Ovary (tissue), 9 donors: Measurements from ENCODE around the gene PPP2R5C. TPM values are rescaled to one million over a fixed set of nuclear protein-coding genes. Genes with fewer than 3 reads are reported as not detected.

Experiments
- DNase-seq, 5 donors: peaks; one replicate each; pipeline ENCODE4 v3.0.0-alpha.2; 2019 to 2020
- H3K27ac ChIP-seq, 2 donors: fragments of 200-600 bp; one replicate each; pipeline versions ENCODE4 v1.5.1 to v1.8.0; 2019 to 2022
- H3K27me3 ChIP-seq: fragments of 200-600 bp; one replicate; pipeline ENCODE4 v1.8.0; 2022
- H3K36me3 ChIP-seq: fragments of 200-600 bp; sonication (generic); one replicate; pipeline ENCODE4 v1.5.1; 2019
- H3K4me1 ChIP-seq: one replicate; pipeline ENCODE4 v1.8.1; 2013; ENCODE audit warnings: mild to moderate bottlenecking, moderate library complexity; ENCODE audit not compliant: insufficient read depth
- H3K4me3 ChIP-seq: fragments of 200-600 bp; sonication (generic); one replicate; pipeline ENCODE4 v1.5.1; 2017
- H3K9me3 ChIP-seq, 2 donors: fragments of 200-600 bp in 1 of 2; sonication (generic) in 1 of 2; one replicate each; pipeline versions ENCODE4 v1.5.1 to v1.8.1; 2013 to 2019; ENCODE audit warnings: mild to moderate bottlenecking in 1 of 2, moderate library complexity in 1 of 2
- CTCF ChIP-seq, 3 donors: fragments of 450-650 bp in 2 of 3; fragments of 200-600 bp in 1 of 3; IDR thresholded peaks; one replicate each; pipeline versions ENCODE4 v1.5.1 to v1.8.0; 2016 to 2022; ENCODE audit warnings: antibody characterized with exemption in 3 of 3, mild to moderate bottlenecking in 1 of 3
- EP300 ChIP-seq: sonication (generic); formaldehyde crosslinking; IDR thresholded peaks from one replicate; pipeline ENCODE4 v1.6.1; 2017; ENCODE audit warnings: antibody characterized with exemption
- POLR2A ChIP-seq: fragments of 450-650 bp; IDR thresholded peaks from one replicate; pipeline ENCODE4 v1.6.1; 2017; ENCODE audit warnings: antibody characterized with exemption, mild to moderate bottlenecking, moderate library complexity
- WGBS, 3 donors: extraction: QIAGEN DNeasy Blood & Tissue Kit in 1 of 3; methylation state at CpG; one replicate each; pipeline versions ENCODE4 v1.1.5 to v1.1.7; 2013 to 2017; 5-methylcytosine and 5-hydroxymethylcytosine counted together
- intact Hi-C, 4 donors: fragments of 100-400 bp; cut with DNase I; formaldehyde crosslinking; loops; one replicate each; pipeline versions ENCODE4 v1.11.0 to v1.15.1; 2022 to 2023
- polyA plus RNA-seq, 2 donors: library from polyadenylated mRNA; stranded (reverse); fragments of 200-250 nt in 1 of 2; fragments of 350-450 nt in 1 of 2; fragmentation: Illumina TruSeq in 1 of 2; extraction: RNeasy Lipid Tissue Mini Kit (QIAGEN cat#74804) in 1 of 2; gene quantifications; one replicate each; pipeline ENCODE4 v1.2.3, GENCODE V29; 2013 to 2014
- total RNA-seq, 7 donors: library from RNA; depleted of rRNA in 2 of 7; stranded (reverse); fragments of >200 nt in 2 of 7; fragmentation: NEBNext Ultra II Directional in 3 of 7; extraction: Animal tissue kit (Norgen Biotek cat#: 25700) in 3 of 7; gene quantifications; one replicate each; pipeline versions ENCODE4 v1.1.0 to v1.2.4, GENCODE V29; 2016 to 2023
- donor health status: DM: no; HTN: no; CAD: no; lungs with moderate emphysema.
- donor health status: DM: no; HTN: no; CAD: no.
- donor health status: Bipolar disorder and iron deficiency.
- donor health status: DM: yes; HTN: yes; CAD: no.
- donor health status: DM: no; HTN: no; CAD: no.
- donor health status: DM: yes; HTN: yes; CAD: no.

PPP2R5C gene
- total and polyA plus RNA-seq, 9 donors = 52.8 to 136 (median 96.6) TPM

- Histone ChIP-seq H3K4me3 (no peak overlapping the region), H3K36me3 (peaks cover 4% of the 10 kb centered on the region), H3K9me3 (no peaks in the 10 kb centered on the region), H3K27ac (no peak overlapping the region), H3K4me1 (no peaks in the 10 kb centered on the region), H3K27me3 (no peaks in the 10 kb centered on the region)
- intact Hi-C loops = loop anchor here in 1 of 4 donors (10.0 kb wide), 1 partner anchor 110 kb away; no protein-coding TSS in a partner anchor
- TF ChIP-seq CTCF (IDR thresholded peaks at IDR 0.05) (no peak), POLR2A (no peak), EP300 (no peak)
- 93 to 98% (median 97%) methylated on average over 23 to 24 of the region's 24 CpGs for WGBS, 3 donors
- DNase-seq = peak in 1 of 5 donors; percentile 15
Measured at GRCh38 chr14:101884934-101885576, 123.5 kb downstream of the PPP2R5C start.

- DNase-seq = peak in 1 of 5 donors; percentile 9
- H3K27me3 ChIP-seq = no peaks in the 10 kb centered on the region
- no peaks in the 10 kb centered on the region for H3K4me1 ChIP-seq
- no peak for TF ChIP-seq EP300
- no peak for TF ChIP-seq POLR2A
- no peak for TF ChIP-seq CTCF (IDR thresholded peaks at IDR 0.05)
- 91 to 93% (median 92%) methylated on average over 11 of the region's 11 CpGs for WGBS, 3 donors
- peaks cover 4% of the 10 kb centered on the region for H3K36me3 ChIP-seq
- H3K4me3 ChIP-seq = no peak overlapping the region
- no peak overlapping the region for H3K27ac ChIP-seq
- H3K9me3 ChIP-seq = no peaks in the 10 kb centered on the region
- intact Hi-C loops = loop anchor here in 1 of 4 donors (10.0 kb wide), 1 partner anchor 112 kb away; no protein-coding TSS in a partner anchor
Measured at GRCh38 chr14:101887219-101887618, 125.7 kb downstream of the PPP2R5C start.

- WGBS, 3 donors = 89 to 93% (median 90%) methylated on average over 10 of the region's 10 CpGs
- Histone ChIP-seq H3K36me3 (peaks cover 4% of the 10 kb centered on the region), H3K27me3 (no peaks in the 10 kb centered on the region), H3K9me3 (no peaks in the 10 kb centered on the region), H3K27ac (no peak overlapping the region), H3K4me3 (no peak overlapping the region), H3K4me1 (no peaks in the 10 kb centered on the region)
- DNase-seq = peak in 1 of 5 donors; percentile 11
- TF ChIP-seq POLR2A (no peak), EP300 (no peak), CTCF (IDR thresholded peaks at IDR 0.05) (no peak)
- intact Hi-C loops = loop anchor here in 1 of 4 donors (10.0 kb wide), 1 partner anchor 113 kb away; no protein-coding TSS in a partner anchor
Measured at GRCh38 chr14:101888182-101888581, 126.7 kb downstream of the PPP2R5C start.

- no peak overlapping the region for H3K4me3 ChIP-seq
- H3K27me3 ChIP-seq = no peaks in the 10 kb centered on the region
- no peak for TF ChIP-seq CTCF (IDR thresholded peaks at IDR 0.05)
- no peak for TF ChIP-seq POLR2A
- no peak for TF ChIP-seq EP300
- H3K4me1 ChIP-seq = no peaks in the 10 kb centered on the region
- H3K27ac ChIP-seq = no peak overlapping the region
- intact Hi-C loops = loop anchor here in 1 of 4 donors (10.0 kb wide), 1 partner anchor 115 kb away; no protein-coding TSS in a partner anchor
- H3K36me3 ChIP-seq = no peaks in the 10 kb centered on the region
- 93 to 96% (median 95%) methylated on average over 10 of the region's 10 CpGs for WGBS, 3 donors
- H3K9me3 ChIP-seq = no peaks in the 10 kb centered on the region
- peak in 1 of 5 donors; percentile 6 for DNase-seq
Measured at GRCh38 chr14:101889366-101889765, 127.9 kb downstream of the PPP2R5C start.
